T-helper 2 cell treated with Interferon-gamma antibody and Interleukin-4, amounts not matched to agents 100 ng/mL and 5 ng/mL, for 36 hours (primary cell): ENCODE measurements around the gene SHISAL1. TPM values are rescaled to one million over a fixed set of nuclear protein-coding genes. Genes with fewer than 3 reads are reported as not detected.

Source experiments
- intact Hi-C: fragments of 100-400 bp; cut with micrococcal nuclease; formaldehyde crosslinking; loops from one replicate; pipeline ENCODE4 v1.15.1; 2023
- total RNA-seq: library from RNA; stranded (reverse); gene quantifications from 2 replicates; pipeline ENCODE4 v1.2.3, GENCODE V29; 2022

The SHISAL1 gene
- total RNA-seq, 1 donor from 2014 or later, result not detected

- intact Hi-C loops, result no loop called here
Observed at GRCh38 chr22:44342347-44342956, 29.7 kb upstream of the SHISAL1 start.

- intact Hi-C loops, result no loop called here
Observed at GRCh38 chr22:44341431-44342346, 28.9 kb upstream of the SHISAL1 start.

GRCh38 chr22:44340271-44341239 lies 27.8 kb upstream of the SHISAL1 start:
- intact Hi-C loops, result no loop called here

- intact Hi-C loops, result loop anchor here (10.0 kb wide), 1 partner anchor 286 kb away; no protein-coding TSS in a partner anchor
Observed at GRCh38 chr22:44338906-44339305, 26.2 kb upstream of the SHISAL1 start.

GRCh38 chr22:44338177-44338810 lies 25.5 kb upstream of the SHISAL1 start:
- intact Hi-C loops, result loop anchor here (10.0 kb wide), 1 partner anchor 287 kb away; no protein-coding TSS in a partner anchor

- intact Hi-C loops, result loop anchor here (10.0 kb wide), 1 partner anchor 287 kb away; no protein-coding TSS in a partner anchor
Observed at GRCh38 chr22:44337678-44338004, 24.9 kb upstream of the SHISAL1 start.

- intact Hi-C loops, result loop anchor here (10.0 kb wide), 1 partner anchor 288 kb away; no protein-coding TSS in a partner anchor
Observed at GRCh38 chr22:44336962-44337677, 24.4 kb upstream of the SHISAL1 start.

- intact Hi-C loops, result loop anchor here (10.0 kb wide), 1 partner anchor 289 kb away; no protein-coding TSS in a partner anchor
Observed at GRCh38 chr22:44335903-44336803, 23.4 kb upstream of the SHISAL1 start.

GRCh38 chr22:44335066-44335839 lies 22.5 kb upstream of the SHISAL1 start:
- intact Hi-C loops, result loop anchor here (10.0 kb wide), 1 partner anchor 290 kb away; no protein-coding TSS in a partner anchor

GRCh38 chr22:44333847-44334635 lies 21.3 kb upstream of the SHISAL1 start:
- intact Hi-C loops, result loop anchor here (10.0 kb wide), 1 partner anchor 291 kb away; no protein-coding TSS in a partner anchor

GRCh38 chr22:44332946-44333345 lies 20.2 kb upstream of the SHISAL1 start:
- intact Hi-C loops, result loop anchor here (10.0 kb wide), 1 partner anchor 292 kb away; no protein-coding TSS in a partner anchor

GRCh38 chr22:44331881-44332714 lies 19.3 kb upstream of the SHISAL1 start:
- intact Hi-C loops, result loop anchor here (10.0 kb wide), 1 partner anchor 293 kb away; no protein-coding TSS in a partner anchor

- intact Hi-C loops, result loop anchor here (10.0 kb wide), 1 partner anchor 294 kb away; no protein-coding TSS in a partner anchor
Observed at GRCh38 chr22:44330744-44331660, 18.3 kb upstream of the SHISAL1 start.

- intact Hi-C loops, result loop anchor here (10.0 kb wide), 1 partner anchor 295 kb away; no protein-coding TSS in a partner anchor
Observed at GRCh38 chr22:44330188-44330743, 17.5 kb upstream of the SHISAL1 start.
